ENCODE measurements around the gene GCDH. TPM values are rescaled to one million over a fixed set of nuclear protein-coding genes. Genes with fewer than 3 reads are reported as not detected.

The GCDH gene
- total RNA-seq, 1 donor from 2014 or later = 39.5 TPM

- Histone ChIP-seq H3K27me3 (peaks cover 67% of the 10 kb centered on the region), H3K27ac (no peak overlapping the region), H3K4me1 (peaks cover 3% of the 10 kb centered on the region), H3F3A (ENCODE audit: low read depth) (peaks cover 42% of the 10 kb centered on the region), H4K20me1 (ENCODE audit: low read depth) (no peaks in the 10 kb centered on the region), H2AFZ (replicated peaks) (peak overlapping the region; percentile 89), H3K79me2 (ENCODE audit: low read depth) (no peaks in the 10 kb centered on the region), H3K36me3 (no peaks in the 10 kb centered on the region), H3K9me3 (ENCODE audit: low read depth) (peaks cover 3% of the 10 kb centered on the region), H3K4me3 (peak overlapping the region; percentile 61), H3K9ac (no peak overlapping the region), H3K4me2 (peak overlapping the region; percentile 85)
- peak overlapping the region; percentile 55 for H3K4me3 Mint-ChIP-seq
- no peak overlapping the region for H3K27ac Mint-ChIP-seq
- H3K36me3 Mint-ChIP-seq = peaks cover 4% of the 10 kb centered on the region
- peaks cover 11% of the 10 kb centered on the region for H3K9me3 Mint-ChIP-seq
- no peak for TF ChIP-seq CTCF (IDR thresholded peaks at IDR 0.05)
- TF ChIP-seq EZH2phosphoT487 (IDR thresholded peaks at IDR 0.05) = no peak
- TF ChIP-seq EZH2 (IDR thresholded peaks at IDR 0.05) = no peak
- H3K27me3 Mint-ChIP-seq (ENCODE audit: insufficient read depth, low read depth) = peaks cover 54% of the 10 kb centered on the region
- peaks cover 16% of the 10 kb centered on the region for H3K4me1 Mint-ChIP-seq
- DNase-seq (ENCODE audit: low spot score) = no peak
Observed at GRCh38 chr19:12884627-12884925, 6.4 kb upstream of the GCDH start.

GRCh38 chr19:12884926-12885748 is 5.8 kb upstream of the GCDH start:
- H4K20me1 ChIP-seq (ENCODE audit: low read depth) = no peaks in the 10 kb centered on the region
- TF ChIP-seq EZH2 (IDR thresholded peaks at IDR 0.05) (peak; percentile 23), EZH2phosphoT487 (IDR thresholded peaks at IDR 0.05) (peak; percentile 29), CTCF (IDR thresholded peaks at IDR 0.05) (peak; percentile 72)
- peaks cover 66% of the 10 kb centered on the region for H3K27me3 ChIP-seq
- peaks cover 45% of the 10 kb centered on the region for H3F3A ChIP-seq (ENCODE audit: low read depth)
- H3K79me2 ChIP-seq (ENCODE audit: low read depth) = peaks cover 3% of the 10 kb centered on the region
- Mint-ChIP-seq H3K4me3 (peak overlapping the region; percentile 60), H3K4me1 (peaks cover 18% of the 10 kb centered on the region), H3K36me3 (peaks cover 4% of the 10 kb centered on the region), H3K27ac (no peak overlapping the region), H3K9me3 (peaks cover 11% of the 10 kb centered on the region), H3K27me3 (ENCODE audit: insufficient read depth, low read depth) (peaks cover 54% of the 10 kb centered on the region)
- no peaks in the 10 kb centered on the region for H3K36me3 ChIP-seq
- peaks cover 6% of the 10 kb centered on the region for H3K4me1 ChIP-seq
- peak overlapping the region; percentile 85 for H3K4me2 ChIP-seq
- H2AFZ ChIP-seq (replicated peaks) = peak overlapping the region; percentile 89
- H3K9me3 ChIP-seq (ENCODE audit: low read depth) = peaks cover 3% of the 10 kb centered on the region
- H3K9ac ChIP-seq = no peak overlapping the region
- peak overlapping the region; percentile 61 for H3K4me3 ChIP-seq
- H3K27ac ChIP-seq = no peak overlapping the region
- DNase-seq (ENCODE audit: low spot score) = peak; percentile 87

GRCh38 chr19:12885749-12886650 is 5.0 kb upstream of the GCDH start:
- peak overlapping the region; percentile 89 for H2AFZ ChIP-seq (replicated peaks)
- H3K4me3 ChIP-seq = peak overlapping the region; percentile 61

More at GRCh38 chr19:12885749-12886650, 5.0 kb upstream of the GCDH start:
- H3K36me3 ChIP-seq = no peaks in the 10 kb centered on the region
- peaks cover 3% of the 10 kb centered on the region for H3K9me3 ChIP-seq (ENCODE audit: low read depth)
- peaks cover 11% of the 10 kb centered on the region for H3K9me3 Mint-ChIP-seq
- H3K27ac Mint-ChIP-seq = no peak overlapping the region
- H3F3A ChIP-seq (ENCODE audit: low read depth) = peaks cover 39% of the 10 kb centered on the region
- peaks cover 18% of the 10 kb centered on the region for H3K4me1 Mint-ChIP-seq
- peaks cover 58% of the 10 kb centered on the region for H3K27me3 ChIP-seq
- no peak overlapping the region for H3K9ac ChIP-seq
- H3K4me2 ChIP-seq = peak overlapping the region; percentile 85
- no peaks in the 10 kb centered on the region for H4K20me1 ChIP-seq (ENCODE audit: low read depth)
- TF ChIP-seq EZH2 (IDR thresholded peaks at IDR 0.05) (no peak), CTCF (IDR thresholded peaks at IDR 0.05) (peak; percentile 12)
- peaks cover 4% of the 10 kb centered on the region for H3K36me3 Mint-ChIP-seq
- H3K27me3 Mint-ChIP-seq (ENCODE audit: insufficient read depth, low read depth) = peaks cover 50% of the 10 kb centered on the region
- H3K4me1 ChIP-seq = peaks cover 3% of the 10 kb centered on the region
- no peak overlapping the region for H3K27ac ChIP-seq
- peaks cover 4% of the 10 kb centered on the region for H3K79me2 ChIP-seq (ENCODE audit: low read depth)
- DNase-seq (ENCODE audit: low spot score) = peak; percentile 34
- peak overlapping the region; percentile 71 for H3K4me3 Mint-ChIP-seq
